ENCODE results near the gene XPNPEP3. TPM values are rescaled to one million over a fixed set of nuclear protein-coding genes. Genes with fewer than 3 reads are reported as not detected.
A peak's percentile ranks its signal among the peaks of the same experiment; 100 is the strongest.

XPNPEP3 gene
- total and polyA plus RNA-seq, 2 of the 4 experiments (the other 2 are of a cell fraction) = 9.3 to 10.9 TPM

GRCh38 chr22:40818747-40819598 is 38.0 kb upstream of the XPNPEP3 start, which contains the start of gene SLC25A17:
SLC25A17 (minus strand) TSS chr22:40819346; CDS start chr22:40819248, 98 bp downstream.
- H4K20me1 ChIP-seq (ENCODE audit: insufficient read depth, low read length) = no peaks in the 10 kb centered on the region; the same call in 1 of the 2 replicates
- H3K36me3 ChIP-seq (ENCODE audit: control insufficient read depth, insufficient read depth, low read length) = no peaks in the 10 kb centered on the region
- peak within 1 kb of the TSS; percentile 63 for H4K5ac ChIP-seq (ENCODE audit: low read depth, low read length)
- peak within 1 kb of the TSS; percentile 74 for H3K27ac ChIP-seq (ENCODE audit: insufficient read depth, low read length)
- H3K14ac ChIP-seq (replicated peaks; ENCODE audit: low read depth, low read length) = peak within 1 kb of the TSS; percentile 92
- peak within 1 kb of the TSS; percentile 88 for H2AK5ac ChIP-seq (ENCODE audit: low read depth, low read length)
- DNase-seq (peak; percentile 69), ATAC-seq (ENCODE audit: low read depth) (peak; percentile 97)
- no peaks in the 10 kb centered on the region for H3K9me3 ChIP-seq (ENCODE audit: control insufficient read depth, insufficient read depth, low read length)
- no peak within 1 kb of the TSS for H2BK15ac ChIP-seq (ENCODE audit: low read depth, low read length)
- H3K4ac ChIP-seq (ENCODE audit: low read depth, low read length) = peak within 1 kb of the TSS; percentile 92
- H3K4me2 ChIP-seq (ENCODE audit: low read depth, low read length) = peak within 1 kb of the TSS; percentile 97
- H3K23ac ChIP-seq (ENCODE audit: low read depth, low read length) = peak within 1 kb of the TSS; percentile 99
- intact Hi-C loops (cut with micrococcal nuclease) (loop anchor here (2.0 kb wide), 1 partner anchor 136 kb away; no protein-coding TSS in a partner anchor), dilution Hi-C loops (cut with HindIII; ENCODE audit: low sequenced_read_pairs, unreplicated experiment) (no loop called here), in situ Hi-C loops (cut with MboI; ENCODE audit: low sequenced_read_pairs) (no loop called here)
- H2AFZ ChIP-seq (replicated peaks; ENCODE audit: low read length, poor library complexity) = peak within 1 kb of the TSS; percentile 100
- peaks cover 31 to 38% of the 10 kb centered on the region in 2 experiments for H3K79me1 ChIP-seq (ENCODE audit: low read depth in 1 of 2, low read length in 2 of 2)
- no TSS peak for BruUV-seq (replicated peaks)
- H3K9me1 ChIP-seq (ENCODE audit: insufficient read depth, low read length) = peaks cover 9% of the 10 kb centered on the region
- H3K4me3 ChIP-seq (ENCODE audit: insufficient read depth, low read depth, low read length) = peak within 1 kb of the TSS; percentile 90
- H2BK120ac ChIP-seq (ENCODE audit: low read depth, low read length) = peak within 1 kb of the TSS; percentile 74
- WGBS, 2 experiments (ENCODE audit: extremely low coverage in 2 of 2, insufficient read length in 1 of 2) = 0% methylated on average over 14 of the region's 61 CpGs; no CpG with 5 or more reads in 1 of the 2 experiments
- peak within 1 kb of the TSS; percentile 87 for H4K91ac ChIP-seq (ENCODE audit: insufficient read depth, low read depth, low read length)
- H3K4me1 ChIP-seq (ENCODE audit: control insufficient read depth, insufficient read depth, low read length) = no peaks in the 10 kb centered on the region
- ChIA-PET CTCF (interaction anchor here (0.6 to 1.3 kb wide), 5 partner anchors 9 to 279 kb away, joined by 3 to 6 read pairs (median 5); no protein-coding TSS in a partner anchor), POLR2A (ENCODE audit: unreplicated experiment) (interaction anchor here (0.6 to 1.0 kb wide), 3 partner anchors 10 to 600 kb away, joined by 3 to 5 read pairs (median 3); no protein-coding TSS in a partner anchor)
- no peak within 1 kb of the TSS for H2BK20ac ChIP-seq (ENCODE audit: low read depth, low read length)
- peak within 1 kb of the TSS; percentile 55 for H3K56ac ChIP-seq (ENCODE audit: extremely low read depth, insufficient read depth, low read length)
- peak within 1 kb of the TSS; percentile 65 to 98 for H4K8ac ChIP-seq (ENCODE audit: low read depth in 2 of 2, low read length in 2 of 2)
- H3K18ac ChIP-seq (ENCODE audit: low read depth, low read length) = peak within 1 kb of the TSS; percentile 26
- H3K9ac ChIP-seq (ENCODE audit: low read depth, low read length) = peak within 1 kb of the TSS; percentile 71
- peak within 1 kb of the TSS; percentile 98 for H2AK9ac ChIP-seq (replicated peaks; ENCODE audit: low read depth, low read length, poor library complexity)
- peak within 1 kb of the TSS; percentile 79 for H2BK5ac ChIP-seq (ENCODE audit: low read depth, low read length, poor library complexity, severe bottlenecking)
- H3K27me3 ChIP-seq (ENCODE audit: control insufficient read depth, insufficient read depth, low read length) = no peaks in the 10 kb centered on the region
- TF ChIP-seq ELK1 (IDR thresholded peaks at IDR 0.05; ENCODE audit: borderline replicate concordance, low read depth, low read length) = no peak
- TF ChIP-seq, protein P1, sequence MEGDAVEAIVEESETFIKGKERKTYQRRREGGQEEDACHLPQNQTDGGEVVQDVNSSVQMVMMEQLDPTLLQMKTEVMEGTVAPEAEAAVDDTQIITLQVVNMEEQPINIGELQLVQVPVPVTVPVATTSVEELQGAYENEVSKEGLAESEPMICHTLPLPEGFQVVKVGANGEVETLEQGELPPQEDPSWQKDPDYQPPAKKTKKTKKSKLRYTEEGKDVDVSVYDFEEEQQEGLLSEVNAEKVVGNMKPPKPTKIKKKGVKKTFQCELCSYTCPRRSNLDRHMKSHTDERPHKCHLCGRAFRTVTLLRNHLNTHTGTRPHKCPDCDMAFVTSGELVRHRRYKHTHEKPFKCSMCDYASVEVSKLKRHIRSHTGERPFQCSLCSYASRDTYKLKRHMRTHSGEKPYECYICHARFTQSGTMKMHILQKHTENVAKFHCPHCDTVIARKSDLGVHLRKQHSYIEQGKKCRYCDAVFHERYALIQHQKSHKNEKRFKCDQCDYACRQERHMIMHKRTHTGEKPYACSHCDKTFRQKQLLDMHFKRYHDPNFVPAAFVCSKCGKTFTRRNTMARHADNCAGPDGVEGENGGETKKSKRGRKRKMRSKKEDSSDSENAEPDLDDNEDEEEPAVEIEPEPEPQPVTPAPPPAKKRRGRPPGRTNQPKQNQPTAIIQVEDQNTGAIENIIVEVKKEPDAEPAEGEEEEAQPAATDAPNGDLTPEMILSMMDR (conservative IDR thresholded peaks at IDR 0.05; ENCODE audit: low read depth, low read length) = peak; percentile 38
- no peak for TF ChIP-seq NFE2L2 (IDR thresholded peaks at IDR 0.05; ENCODE audit: low read depth, low read length)
- TF ChIP-seq CHD1 (IDR thresholded peaks at IDR 0.05; ENCODE audit: low read depth, low read length) = no peak
- TF ChIP-seq MAFK (IDR thresholded peaks at IDR 0.05; ENCODE audit: low read depth, low read length) = no peak
- TF ChIP-seq, protein P2, sequence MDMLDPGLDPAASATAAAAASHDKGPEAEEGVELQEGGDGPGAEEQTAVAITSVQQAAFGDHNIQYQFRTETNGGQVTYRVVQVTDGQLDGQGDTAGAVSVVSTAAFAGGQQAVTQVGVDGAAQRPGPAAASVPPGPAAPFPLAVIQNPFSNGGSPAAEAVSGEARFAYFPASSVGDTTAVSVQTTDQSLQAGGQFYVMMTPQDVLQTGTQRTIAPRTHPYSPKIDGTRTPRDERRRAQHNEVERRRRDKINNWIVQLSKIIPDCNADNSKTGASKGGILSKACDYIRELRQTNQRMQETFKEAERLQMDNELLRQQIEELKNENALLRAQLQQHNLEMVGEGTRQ (IDR thresholded peaks at IDR 0.05; ENCODE audit: low read depth, low read length) = peak; percentile 64
- TF ChIP-seq RFX5 (IDR thresholded peaks at IDR 0.05; ENCODE audit: low read depth, low read length) = no peak
- peak; percentile 16; the same call in 1 of the 2 replicates for TF ChIP-seq RAD21 (IDR thresholded peaks at IDR 0.05; ENCODE audit: low read length)
- no peak for TF ChIP-seq CEBPB (IDR thresholded peaks at IDR 0.05; ENCODE audit: low read depth, low read length)
- TF ChIP-seq MXI1 (IDR thresholded peaks at IDR 0.05; ENCODE audit: borderline replicate concordance, low read depth, low read length) = peak; percentile 90
- no peak; the same call in 1 of the 2 replicates for TF ChIP-seq MAZ (IDR thresholded peaks at IDR 0.05; ENCODE audit: borderline replicate concordance, low read depth, low read length)
- peak; percentile 65 for TF ChIP-seq POLR2A (IDR thresholded peaks at IDR 0.05; ENCODE audit: low read depth, low read length)
- TF ChIP-seq FOS (IDR thresholded peaks at IDR 0.05; ENCODE audit: low read depth, low read length) = no peak
